NCI-H82 treated with DMSO at 0.1 percent for 48 hours (cell line): ENCODE data around the gene HPSE2.
A peak's percentile ranks its signal among the peaks of the same experiment; 100 is the strongest.

Experiments
- DNase-seq: peaks from one replicate; lab custom pipeline; 2025; ENCODE audit not compliant: unreplicated experiment; lab: John Stamatoyannopoulos, UW

The HPSE2 gene

DNA sequence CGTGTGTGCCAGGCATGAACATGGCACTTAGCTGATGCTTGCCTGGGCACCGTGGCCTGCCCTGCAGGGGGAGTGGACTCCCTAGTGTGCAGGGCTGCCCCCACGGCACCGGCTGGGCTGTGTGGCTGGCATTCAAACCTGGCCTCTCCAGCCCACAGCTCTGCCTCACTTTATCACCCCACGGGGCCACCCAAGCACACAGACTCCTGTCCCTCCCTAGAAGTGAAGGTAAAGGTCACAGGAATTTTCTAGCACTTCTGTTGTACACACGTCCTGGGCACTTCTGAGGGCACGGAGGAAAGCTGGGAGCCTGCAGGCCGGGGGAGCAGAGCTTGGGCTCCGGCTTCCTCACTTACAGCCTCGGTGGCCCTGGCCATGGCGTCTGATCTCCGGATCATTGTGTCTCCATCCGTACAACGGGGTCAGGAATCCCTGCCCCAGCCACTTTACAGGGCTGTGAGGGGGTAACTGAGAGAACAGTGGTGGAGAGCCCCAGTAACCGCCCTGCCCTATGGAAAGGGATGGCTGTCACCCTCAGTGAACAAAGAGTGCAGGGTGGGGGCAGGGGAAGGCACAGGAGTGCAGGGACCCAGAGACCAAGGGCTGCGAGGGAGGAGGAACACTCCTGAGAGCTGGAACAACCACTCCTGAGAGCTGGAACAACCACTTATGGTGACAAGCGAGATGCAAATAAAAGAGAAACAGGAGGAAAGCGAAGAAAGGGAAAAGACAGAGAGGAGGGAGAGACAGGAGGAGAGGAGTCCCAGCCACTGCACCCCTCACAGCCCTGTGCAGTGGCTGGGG is 816.8 kb downstream of the HPSE2 start:
- no peak for DNase-seq

DNA sequence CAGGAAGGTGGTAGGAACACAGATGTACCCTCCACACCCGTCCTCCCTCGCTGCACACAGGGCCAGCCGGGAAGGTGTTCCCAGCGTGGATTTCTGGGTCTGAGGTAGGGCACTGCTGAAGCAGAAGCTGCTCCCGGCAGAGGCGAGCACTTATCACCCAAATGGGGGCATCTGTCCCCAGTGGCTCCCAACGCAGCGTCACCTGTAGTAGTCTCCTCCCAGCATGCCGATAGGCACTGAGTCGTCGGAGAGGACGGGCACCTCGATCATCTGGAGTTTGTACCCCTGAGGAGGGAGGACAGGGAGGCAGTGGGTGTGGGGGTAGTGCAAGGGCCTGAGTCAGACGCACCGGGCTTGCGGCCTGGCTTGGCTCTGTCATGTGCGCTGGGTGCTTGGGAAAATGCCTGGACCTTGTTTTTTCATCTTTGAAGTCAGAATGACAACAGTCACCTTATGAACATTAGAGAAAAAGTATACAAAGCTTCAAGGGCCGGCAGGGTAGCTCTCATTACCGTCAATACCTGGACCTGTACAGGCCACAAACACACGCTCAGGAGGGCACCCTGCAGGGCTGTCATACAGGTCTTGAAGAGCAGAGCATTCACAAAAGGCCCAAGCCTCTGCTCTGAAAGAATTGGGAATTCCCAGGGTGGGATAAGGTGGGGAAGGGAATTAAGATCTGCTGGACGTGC is 817.5 kb downstream of the HPSE2 start:
- DNase-seq = no peak

DNA sequence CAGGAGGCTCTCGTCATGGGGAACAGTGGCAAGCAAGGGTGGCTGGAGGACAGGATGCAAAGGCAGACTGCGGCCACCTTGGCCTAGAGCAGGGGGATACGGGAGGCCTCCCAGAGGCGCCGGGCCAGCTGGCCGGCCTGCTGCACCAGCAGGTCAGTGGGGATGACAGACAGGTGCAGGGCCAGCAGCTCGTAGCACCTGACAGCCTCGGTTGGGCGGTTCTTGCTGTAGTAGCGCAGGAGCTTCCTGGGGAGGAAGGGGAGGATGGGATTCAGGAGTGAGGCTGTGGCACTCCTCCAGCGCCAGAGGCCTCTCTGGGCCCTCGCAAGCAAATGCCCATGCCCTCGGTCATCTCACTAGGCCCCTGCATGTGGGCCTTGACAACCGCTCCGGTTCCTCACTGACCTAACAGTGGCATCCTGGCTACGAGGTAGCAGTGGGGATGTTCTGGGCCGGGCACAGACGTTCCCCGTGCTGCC is 818.1 kb downstream of the HPSE2 start:
- no peak for DNase-seq

DNA sequence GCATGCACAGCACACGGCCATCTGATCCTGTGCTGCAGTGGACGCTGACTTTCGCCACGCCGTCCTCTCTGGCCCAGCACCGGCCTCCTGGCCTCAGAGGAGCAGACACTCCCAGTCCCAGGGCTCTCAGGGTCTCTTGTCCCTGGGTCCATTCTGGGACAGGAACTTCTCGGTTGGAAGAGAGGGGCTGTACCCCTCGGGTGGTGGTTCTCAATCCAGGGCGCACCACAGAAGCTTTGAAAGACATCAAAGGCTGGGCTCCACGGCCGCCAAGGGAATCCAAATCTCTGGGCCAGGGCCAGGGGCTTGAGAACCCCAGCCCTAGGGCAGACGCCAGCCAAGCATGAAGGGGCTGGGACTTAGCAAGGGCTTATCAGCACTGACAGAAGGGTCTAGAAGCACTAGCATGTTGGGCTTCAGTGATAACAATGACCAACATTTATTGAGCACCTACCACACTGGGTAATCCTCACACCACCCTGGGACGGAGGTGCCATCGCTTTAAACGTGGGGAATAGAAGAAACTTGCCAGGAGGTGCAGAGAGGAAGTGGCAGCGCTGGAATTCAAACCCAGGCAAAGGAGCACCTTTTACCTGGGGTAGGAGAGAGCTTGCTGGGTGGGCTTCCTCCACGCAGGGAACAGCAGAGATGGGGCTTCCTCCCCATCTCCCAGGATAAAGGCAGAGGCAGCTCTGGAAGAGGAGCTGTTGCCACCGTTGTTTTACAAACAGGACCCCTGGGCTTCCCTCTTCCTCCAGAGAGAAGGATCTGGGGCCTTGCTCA is 818.9 kb downstream of the HPSE2 start:
- DNase-seq = no peak

- DNase-seq = no peak
Measured at GRCh38 chr10:98415731-98416119, 819.9 kb downstream of the HPSE2 start.

GRCh38 chr10:98414932-98415730 is 820.5 kb downstream of the HPSE2 start, which contains the start of gene PYROXD2:
TSS of gene PYROXD2 (minus strand) at chr10:98415182. CDS start at chr10:98415135, 47 bp downstream.
- DNase-seq = peak; percentile 70

GRCh38 chr10:98414578-98414931 is 821.1 kb downstream of the HPSE2 start:
- no peak for DNase-seq

GRCh38 chr10:98411768-98412167 is 823.9 kb downstream of the HPSE2 start:
- DNase-seq = no peak

- no peak for DNase-seq
Measured at GRCh38 chr10:98411166-98411565, 824.5 kb downstream of the HPSE2 start.

- DNase-seq = no peak
Measured at GRCh38 chr10:98410759-98411158, 824.9 kb downstream of the HPSE2 start.

DNA sequence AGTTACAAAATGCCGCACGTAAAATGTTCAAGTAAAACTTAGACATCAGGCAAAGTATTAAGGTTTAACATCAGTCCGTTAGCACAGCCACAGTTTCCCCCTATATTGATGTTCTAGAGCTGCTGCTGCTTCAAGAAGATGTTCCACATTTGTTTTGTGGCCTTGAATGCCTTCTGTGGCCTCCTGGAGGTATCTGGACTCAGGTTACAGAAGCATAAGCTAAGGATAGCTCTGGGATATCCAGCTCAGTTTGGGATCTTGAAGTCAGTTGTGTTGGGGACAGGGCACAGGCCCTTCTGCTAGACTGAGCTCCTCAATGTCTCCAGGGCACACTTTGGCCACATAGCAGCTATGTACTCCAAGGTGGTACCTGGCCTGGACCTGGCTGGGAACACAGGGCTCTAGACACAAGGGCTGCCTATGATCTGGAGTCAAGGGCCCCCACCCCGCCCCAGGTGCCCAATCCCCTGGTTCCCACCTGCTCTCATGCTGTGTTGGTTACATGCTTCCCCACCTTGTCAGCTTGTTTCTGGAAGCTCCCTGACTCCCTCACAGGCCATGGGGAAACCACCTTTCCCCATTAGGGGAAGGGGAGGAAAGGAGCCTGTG is 825.4 kb downstream of the HPSE2 start:
- DNase-seq = no peak

- DNase-seq = no peak
Measured at GRCh38 chr10:98408799-98409198, 826.9 kb downstream of the HPSE2 start.

GRCh38 chr10:98407744-98408241 is 827.9 kb downstream of the HPSE2 start:
- no peak for DNase-seq
